NCI-H345 treated with DMSO at 0.1 percent for 48 hours (cell line): ENCODE measurements around the gene CDKAL1.
"Not testable (repeated sequence)": the region's sequence is repeated elsewhere in the genome, so short reads cannot be mapped to it uniquely, and the experiment has no call there.

Source experiments
- DNase-seq: peaks from one replicate; lab custom pipeline; 2025; ENCODE audit not compliant: unreplicated experiment; lab: John Stamatoyannopoulos, UW

CDKAL1 gene

DNA sequence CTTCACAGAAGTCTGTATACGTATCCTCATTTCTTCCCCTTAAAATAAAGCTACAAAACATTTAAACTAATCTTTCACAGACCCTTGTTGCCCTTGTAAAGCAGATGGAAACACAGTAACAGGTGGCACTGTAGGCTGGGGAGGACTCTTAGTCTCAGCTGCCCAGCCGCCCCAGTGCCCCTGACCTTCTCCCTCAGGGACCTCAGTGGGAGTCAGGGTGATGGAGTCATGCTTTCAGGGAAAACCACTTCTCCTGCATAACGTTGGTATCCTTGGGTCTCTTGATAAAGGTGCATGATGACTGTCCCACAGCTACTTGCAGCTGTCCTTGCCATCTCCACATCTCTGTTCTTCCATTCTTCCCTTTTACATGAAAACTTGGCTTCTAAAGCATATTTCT, 198.6 kb downstream of the CDKAL1 start:
- no peak for DNase-seq

DNA sequence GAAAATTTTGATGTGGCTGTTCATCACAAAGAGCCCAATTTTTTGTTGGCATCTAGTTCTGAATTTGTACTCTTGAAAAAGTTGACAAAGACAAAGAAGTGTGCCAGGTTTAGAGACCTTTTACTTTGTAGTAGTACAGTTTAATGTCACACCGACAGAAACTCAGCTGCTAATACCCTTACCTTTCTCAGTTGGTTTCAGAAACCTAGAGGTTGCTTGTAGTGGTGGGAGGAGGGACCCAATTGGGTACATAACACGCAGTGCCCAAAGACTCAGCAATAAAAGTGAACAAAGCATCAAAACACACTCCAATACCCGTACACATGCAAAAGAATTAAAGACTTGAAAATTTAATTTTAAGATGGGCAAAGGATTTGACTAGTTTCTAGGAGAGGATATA, 203.7 kb downstream of the CDKAL1 start:
- no peak for DNase-seq

GRCh38 chr6:20740088-20740487, 205.8 kb downstream of the CDKAL1 start:
- DNase-seq, result no peak

- no peak for DNase-seq
Observed at GRCh38 chr6:20740727-20741126, 206.5 kb downstream of the CDKAL1 start.

DNA sequence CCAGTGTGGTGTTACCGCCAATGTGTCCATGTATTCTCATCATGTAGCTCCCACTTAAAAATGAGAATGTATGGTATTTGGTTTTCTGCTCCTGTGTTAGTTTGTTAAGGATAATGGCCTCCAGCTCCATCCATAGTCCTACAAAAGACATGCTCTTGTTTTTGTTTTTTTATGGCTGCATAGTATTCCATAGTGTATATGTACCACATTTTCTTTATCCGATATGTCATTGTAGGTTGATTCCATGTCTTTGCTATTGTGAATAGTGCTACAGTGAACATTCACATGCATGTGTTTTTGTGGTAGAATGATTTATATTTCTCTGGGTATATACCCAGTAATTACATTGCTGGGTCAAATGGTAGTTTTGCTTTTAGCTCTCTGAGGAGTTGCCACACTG, 207.2 kb downstream of the CDKAL1 start:
- no peak for DNase-seq

- DNase-seq, result peak; percentile 46
Observed at GRCh38 chr6:20744911-20745557, 210.8 kb downstream of the CDKAL1 start.

DNA sequence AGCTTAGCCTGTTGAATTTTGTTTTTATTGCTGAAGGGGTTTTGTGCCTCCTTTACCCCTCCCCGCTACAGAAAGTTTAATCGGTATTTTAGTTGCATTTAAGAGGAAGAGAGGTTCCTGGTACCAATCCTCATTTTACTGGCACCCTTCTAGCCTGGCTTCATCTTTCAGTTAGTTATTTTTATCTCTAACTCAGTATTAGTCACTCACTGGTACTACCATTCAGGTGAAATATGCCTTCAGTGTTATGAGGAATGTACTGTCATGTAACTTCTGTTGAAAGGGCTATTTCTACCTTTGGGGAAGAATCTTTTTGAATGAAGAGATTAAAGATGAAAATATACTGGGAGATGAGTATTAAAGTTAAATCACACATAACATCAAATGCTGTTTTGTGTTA, 211.8 kb downstream of the CDKAL1 start:
- no peak for DNase-seq

DNA sequence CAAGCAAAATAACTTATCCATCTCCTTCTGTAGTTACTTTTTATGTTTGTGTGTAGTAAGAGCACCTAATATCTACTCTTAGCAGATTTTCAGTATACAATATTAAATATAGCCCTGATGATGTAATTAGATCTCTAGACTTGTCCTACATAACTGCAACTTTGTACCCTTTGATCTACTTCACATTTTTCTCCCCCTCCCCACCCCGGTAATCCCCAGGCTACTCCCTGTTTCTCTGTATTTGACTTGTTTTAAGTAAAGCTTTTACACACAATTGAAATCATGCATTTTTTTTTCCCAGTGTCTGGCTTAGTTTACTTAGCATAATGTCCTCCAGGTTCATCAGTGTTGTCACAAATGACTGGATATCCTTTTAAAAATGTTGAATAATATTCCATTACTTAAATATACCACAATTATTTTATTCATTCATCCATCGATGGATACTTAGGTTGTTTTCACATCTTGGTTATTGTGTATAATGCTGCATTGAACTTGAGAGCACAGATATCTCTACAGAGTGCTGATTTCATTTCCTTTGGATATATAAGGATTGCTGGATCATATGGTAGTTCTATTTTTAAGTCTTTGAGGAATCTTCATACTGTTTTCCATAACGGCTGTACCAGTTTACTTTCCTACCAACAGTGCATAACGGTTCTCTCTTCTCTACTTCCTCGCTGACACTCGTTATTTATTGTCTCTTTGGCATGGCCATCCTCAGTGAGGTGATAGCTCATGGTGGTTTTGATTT, 212.7 kb downstream of the CDKAL1 start:
- DNase-seq, result no peak

- no peak for DNase-seq
Observed at GRCh38 chr6:20747991-20748390, 213.7 kb downstream of the CDKAL1 start.

DNA sequence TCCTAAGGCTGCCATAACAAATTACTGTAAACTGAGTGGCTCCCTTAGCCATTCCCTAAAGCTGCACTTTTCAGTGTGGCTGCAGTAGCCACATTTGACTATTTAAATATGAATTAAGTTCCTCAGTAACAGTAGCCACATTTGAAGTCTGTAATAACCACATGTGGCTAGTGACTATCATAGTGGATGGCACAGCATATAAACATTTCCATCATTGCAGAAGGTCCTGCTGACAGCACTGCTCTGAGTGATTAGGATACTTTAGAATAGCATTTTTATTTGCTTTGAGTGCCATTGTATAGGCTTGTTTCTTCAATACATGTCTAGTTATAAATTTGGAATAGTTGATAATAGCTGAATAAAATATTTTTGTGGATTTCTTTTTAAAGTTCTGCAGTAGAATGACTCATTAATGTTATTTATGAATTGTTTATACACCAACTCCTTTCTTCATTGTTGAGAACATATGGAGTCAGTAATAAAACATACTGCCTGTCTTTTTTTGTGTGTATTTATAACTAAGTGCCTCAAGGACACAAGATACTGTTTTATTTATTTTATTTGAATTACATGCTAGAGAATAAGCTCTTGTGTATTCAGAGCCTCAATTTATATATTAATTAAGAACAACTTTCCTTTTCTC, 217.2 kb downstream of the CDKAL1 start:
- no peak for DNase-seq

DNA sequence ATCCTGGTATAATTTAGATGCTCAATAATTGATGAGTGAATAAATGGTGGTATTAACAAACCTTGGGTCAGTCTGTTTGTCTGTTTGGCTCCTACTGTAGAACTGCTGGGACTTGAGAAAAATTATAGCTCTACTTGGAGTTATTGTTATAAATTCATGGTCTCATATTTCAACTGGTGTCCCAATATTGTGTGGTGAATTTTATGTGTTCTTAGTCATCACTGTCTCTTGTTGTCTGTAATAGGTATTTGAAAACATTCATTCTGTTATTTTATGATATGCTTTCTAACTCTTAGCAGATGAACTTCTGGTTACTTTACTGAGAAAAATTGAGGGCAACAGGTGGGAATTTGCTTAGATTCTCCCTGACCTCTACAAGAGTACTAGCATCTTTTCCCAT, 221.4 kb downstream of the CDKAL1 start:
- DNase-seq, result no peak

DNA sequence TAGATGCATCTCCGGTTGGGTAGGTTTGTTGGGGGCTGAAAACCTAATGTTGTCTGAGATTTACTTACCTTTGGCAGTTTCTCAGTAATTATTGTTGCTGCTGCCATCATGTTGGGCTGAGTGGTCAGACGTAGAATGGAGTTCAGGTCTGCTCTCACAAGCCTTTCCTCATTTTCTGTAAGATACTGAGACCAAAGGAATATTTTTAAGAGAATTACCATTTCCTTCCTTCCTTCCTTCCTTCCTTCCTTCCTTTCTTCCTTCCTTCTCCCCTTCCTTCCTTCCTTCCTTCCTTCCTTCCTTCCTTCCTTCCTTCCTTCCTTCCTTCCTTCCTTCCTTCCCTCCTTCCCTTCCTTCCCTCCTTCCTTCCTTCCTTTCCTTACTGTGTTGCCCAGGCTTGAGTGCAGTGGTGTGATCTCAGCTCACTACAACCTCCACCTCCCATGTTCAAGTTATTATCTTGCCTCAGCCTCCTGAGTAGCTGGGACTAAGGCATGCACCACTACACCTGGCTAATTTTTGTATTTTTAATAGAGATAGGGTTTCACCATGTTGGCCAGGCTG, 222.4 kb downstream of the CDKAL1 start:
- not testable (repeated sequence) for DNase-seq

- DNase-seq, result no peak
Observed at GRCh38 chr6:20757761-20758160, 223.5 kb downstream of the CDKAL1 start.

DNA sequence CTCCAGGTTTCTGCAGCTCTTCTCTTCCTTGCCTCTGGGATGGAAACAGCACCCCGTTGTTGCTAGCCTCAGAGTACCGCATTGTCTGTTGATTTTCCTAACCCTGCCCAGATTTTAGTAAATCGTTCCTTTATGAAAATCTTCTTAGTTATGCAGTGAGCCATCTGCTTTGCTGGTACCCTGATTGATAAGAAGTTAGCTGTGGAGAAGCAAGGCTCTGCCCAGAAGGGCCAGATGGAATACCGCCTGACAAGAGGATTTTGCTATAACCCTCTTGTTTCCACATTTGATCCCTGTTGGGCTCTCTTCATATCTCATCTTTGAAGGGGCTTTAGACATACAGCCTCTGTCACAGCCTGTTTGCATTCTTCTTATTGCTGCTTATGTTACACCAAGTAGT, 229.0 kb downstream of the CDKAL1 start:
- DNase-seq, result no peak

GRCh38 chr6:20769631-20770030, 235.4 kb downstream of the CDKAL1 start:
- DNase-seq, result no peak

DNA sequence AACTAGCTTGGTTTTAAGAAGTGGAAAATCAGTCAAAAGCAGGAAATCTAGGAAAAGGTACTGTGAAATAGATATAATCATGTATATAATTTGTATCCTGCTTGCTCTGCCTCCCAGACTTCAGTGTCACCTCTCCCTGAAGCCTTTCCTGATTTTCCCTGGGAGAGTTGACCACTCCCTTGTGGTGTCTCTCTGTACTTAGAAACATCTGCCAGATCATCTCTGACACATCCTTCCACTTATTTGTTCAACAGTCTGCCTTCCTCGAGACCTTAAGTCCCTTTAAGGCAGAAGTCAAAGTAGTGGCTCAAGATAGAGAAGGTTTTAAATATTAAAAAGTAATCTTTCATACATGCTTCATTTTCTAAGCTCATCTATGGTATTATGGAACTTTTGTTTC, 236.5 kb downstream of the CDKAL1 start:
- DNase-seq, result no peak

GRCh38 chr6:20771409-20771808, 237.2 kb downstream of the CDKAL1 start:
- no peak for DNase-seq

DNA sequence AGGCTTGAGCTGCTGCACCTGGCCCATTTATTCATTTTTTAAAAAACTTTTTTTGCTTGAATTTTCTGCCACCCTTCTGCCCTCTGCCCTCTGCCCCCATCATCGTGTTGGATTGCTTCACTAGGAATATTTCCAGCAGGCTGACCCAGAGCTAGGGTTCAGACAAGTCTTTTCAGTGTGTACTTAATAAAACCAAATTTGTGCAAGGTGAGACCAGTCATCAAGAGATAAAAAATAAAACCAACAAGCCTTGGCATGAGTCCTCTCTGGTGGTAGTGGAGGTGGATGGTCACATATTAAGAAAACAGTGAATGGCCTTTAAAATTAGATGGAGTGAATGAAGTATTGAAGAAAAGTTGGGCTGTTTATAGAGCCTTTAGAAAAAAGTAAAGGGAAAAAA, 239.6 kb downstream of the CDKAL1 start:
- DNase-seq, result no peak

GRCh38 chr6:20775981-20776380, 241.7 kb downstream of the CDKAL1 start:
- no peak for DNase-seq

GRCh38 chr6:20777801-20778200, 243.5 kb downstream of the CDKAL1 start:
- DNase-seq, result no peak

GRCh38 chr6:20778459-20778858, 244.2 kb downstream of the CDKAL1 start:
- no peak for DNase-seq

DNA sequence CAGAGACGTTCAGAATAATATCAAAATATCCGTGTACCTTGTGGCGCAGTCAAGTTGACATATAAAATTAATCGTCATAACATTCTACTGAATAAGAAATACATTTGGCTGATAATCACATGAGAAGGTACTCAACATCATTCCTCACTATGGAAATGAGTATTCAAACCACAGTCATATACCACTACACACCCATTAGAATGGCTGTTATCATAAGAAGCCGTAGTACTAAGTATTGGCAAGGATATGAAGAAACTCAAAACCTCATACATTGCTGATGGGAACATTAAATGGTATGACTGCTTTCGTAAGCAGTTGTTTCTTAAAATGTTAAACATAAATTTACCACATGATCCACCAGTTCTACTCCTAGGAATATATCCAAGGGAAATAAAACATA, 244.7 kb downstream of the CDKAL1 start:
- no peak for DNase-seq
